ENCODE data around the gene MYO5A.

Gene MYO5A

GRCh38 chr15:52486003-52486996, 42.4 kb downstream of the MYO5A start:
- Histone ChIP-seq H3K27me3 (ENCODE audit: insufficient read depth, low read depth) (no peaks in the 10 kb centered on the region), H4K20me1 (ENCODE audit: insufficient read depth) (no peaks in the 10 kb centered on the region), H3K27ac (no peak overlapping the region), H3K9ac (no peak overlapping the region), H2AFZ (ENCODE audit: low read depth) (no peak overlapping the region), H3K79me2 (ENCODE audit: insufficient read depth, low read depth) (peaks cover 96% of the 10 kb centered on the region), H3K4me1 (ENCODE audit: low read depth, poor library complexity, severe bottlenecking) (peaks cover 69% of the 10 kb centered on the region), H3K4me2 (no peak overlapping the region), H3K4me3 (IDR thresholded peaks at IDR 0.05; ENCODE audit: insufficient read depth, low read depth, low read length) (no peak overlapping the region), H3K36me3 (ENCODE audit: insufficient read depth) (no peaks in the 10 kb centered on the region)
- TF ChIP-seq, protein P1, sequence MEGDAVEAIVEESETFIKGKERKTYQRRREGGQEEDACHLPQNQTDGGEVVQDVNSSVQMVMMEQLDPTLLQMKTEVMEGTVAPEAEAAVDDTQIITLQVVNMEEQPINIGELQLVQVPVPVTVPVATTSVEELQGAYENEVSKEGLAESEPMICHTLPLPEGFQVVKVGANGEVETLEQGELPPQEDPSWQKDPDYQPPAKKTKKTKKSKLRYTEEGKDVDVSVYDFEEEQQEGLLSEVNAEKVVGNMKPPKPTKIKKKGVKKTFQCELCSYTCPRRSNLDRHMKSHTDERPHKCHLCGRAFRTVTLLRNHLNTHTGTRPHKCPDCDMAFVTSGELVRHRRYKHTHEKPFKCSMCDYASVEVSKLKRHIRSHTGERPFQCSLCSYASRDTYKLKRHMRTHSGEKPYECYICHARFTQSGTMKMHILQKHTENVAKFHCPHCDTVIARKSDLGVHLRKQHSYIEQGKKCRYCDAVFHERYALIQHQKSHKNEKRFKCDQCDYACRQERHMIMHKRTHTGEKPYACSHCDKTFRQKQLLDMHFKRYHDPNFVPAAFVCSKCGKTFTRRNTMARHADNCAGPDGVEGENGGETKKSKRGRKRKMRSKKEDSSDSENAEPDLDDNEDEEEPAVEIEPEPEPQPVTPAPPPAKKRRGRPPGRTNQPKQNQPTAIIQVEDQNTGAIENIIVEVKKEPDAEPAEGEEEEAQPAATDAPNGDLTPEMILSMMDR (conservative IDR thresholded peaks at IDR 0.05; ENCODE audit: low read depth, low read length), result no peak

DNA sequence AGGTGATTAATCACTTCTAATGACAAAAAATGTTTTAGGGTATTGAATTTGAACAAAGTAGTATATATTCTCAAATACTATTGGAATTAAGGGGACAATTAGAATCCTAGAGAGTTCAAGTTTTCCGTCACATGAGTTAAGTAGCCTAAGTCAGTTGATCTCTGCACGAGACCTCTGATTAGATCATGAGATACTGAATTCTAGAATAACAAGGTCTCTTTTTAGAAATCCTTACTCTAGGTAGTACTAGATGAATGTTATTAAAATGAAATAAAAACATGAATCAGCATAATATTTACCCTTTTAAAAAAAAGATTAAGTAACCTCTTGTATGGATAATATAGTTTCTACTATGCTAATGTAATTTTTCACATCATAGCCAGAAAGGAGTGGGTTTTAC, 43.4 kb downstream of the MYO5A start:
- H3K36me3 ChIP-seq (ENCODE audit: insufficient read depth), result no peaks in the 10 kb centered on the region
- no peak overlapping the region for H3K27ac ChIP-seq
- H3K4me3 ChIP-seq (IDR thresholded peaks at IDR 0.05; ENCODE audit: insufficient read depth, low read depth, low read length), result no peak overlapping the region
- no peaks in the 10 kb centered on the region for H4K20me1 ChIP-seq (ENCODE audit: insufficient read depth)
- H3K79me2 ChIP-seq (ENCODE audit: insufficient read depth, low read depth), result peaks cover 96% of the 10 kb centered on the region
- no peak overlapping the region for H2AFZ ChIP-seq (ENCODE audit: low read depth)
- H3K9ac ChIP-seq, result no peak overlapping the region
- no peaks in the 10 kb centered on the region for H3K27me3 ChIP-seq (ENCODE audit: insufficient read depth, low read depth)
- peaks cover 79% of the 10 kb centered on the region for H3K4me1 ChIP-seq (ENCODE audit: low read depth, poor library complexity, severe bottlenecking)
- TF ChIP-seq, protein P1 (conservative IDR thresholded peaks at IDR 0.05; ENCODE audit: low read depth, low read length), result no peak
- no peak overlapping the region for H3K4me2 ChIP-seq

DNA sequence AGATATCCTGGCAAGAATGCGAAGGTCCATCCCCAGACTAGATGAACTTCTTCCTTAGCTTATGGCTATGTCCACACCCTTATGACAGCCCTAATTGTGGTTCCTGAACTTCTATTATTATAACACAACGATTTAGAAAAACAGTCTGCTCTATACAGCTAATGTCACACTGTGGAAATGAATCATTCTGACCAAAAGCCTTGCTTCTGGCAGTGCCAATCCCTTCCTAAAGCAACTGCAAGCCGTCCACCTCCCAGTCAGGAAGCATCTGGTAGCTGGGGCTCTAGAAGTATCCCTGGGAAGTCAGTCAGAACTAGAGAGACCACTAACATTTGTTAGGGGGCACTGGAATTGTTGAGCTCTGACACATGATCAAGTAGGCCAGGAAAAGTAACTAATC, 45.0 kb downstream of the MYO5A start:
- peak overlapping the region; percentile 1; the same call in 1 of the 2 replicates for H3K27ac ChIP-seq
- H3K4me3 ChIP-seq (IDR thresholded peaks at IDR 0.05; ENCODE audit: insufficient read depth, low read depth, low read length), result no peak overlapping the region
- TF ChIP-seq, protein P1 (conservative IDR thresholded peaks at IDR 0.05; ENCODE audit: low read depth, low read length), result no peak
- no peak overlapping the region; the same call in 1 of the 2 replicates for H3K4me2 ChIP-seq
- no peaks in the 10 kb centered on the region for H3K36me3 ChIP-seq (ENCODE audit: insufficient read depth)
- H3K27me3 ChIP-seq (ENCODE audit: insufficient read depth, low read depth), result no peaks in the 10 kb centered on the region
- H2AFZ ChIP-seq (ENCODE audit: low read depth), result no peak overlapping the region
- H4K20me1 ChIP-seq (ENCODE audit: insufficient read depth), result no peaks in the 10 kb centered on the region
- H3K79me2 ChIP-seq (ENCODE audit: insufficient read depth, low read depth), result peaks cover 98% of the 10 kb centered on the region
- H3K4me1 ChIP-seq (ENCODE audit: low read depth, poor library complexity, severe bottlenecking), result peaks cover 88% of the 10 kb centered on the region
- H3K9ac ChIP-seq, result no peak overlapping the region

DNA sequence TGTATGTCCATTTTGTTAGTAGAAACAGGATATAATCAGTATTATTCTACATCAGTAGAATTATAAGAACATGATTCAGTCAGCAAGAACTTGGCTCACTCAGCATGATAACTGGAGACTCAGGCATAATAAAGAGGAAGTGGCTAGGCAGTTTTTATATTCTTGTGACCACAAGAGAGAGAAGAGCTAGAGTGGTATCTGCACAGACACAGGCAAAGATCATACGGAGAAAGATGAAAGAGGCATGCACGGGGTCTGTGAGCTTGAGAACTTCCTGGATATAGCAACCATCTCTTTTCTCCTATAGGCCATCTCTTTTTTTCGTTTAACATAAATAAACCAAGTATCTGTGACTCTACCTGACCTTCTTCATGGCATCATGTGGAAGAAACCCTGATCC, 46.8 kb downstream of the MYO5A start:
- Histone ChIP-seq H3K27me3 (ENCODE audit: insufficient read depth, low read depth) (no peaks in the 10 kb centered on the region), H4K20me1 (ENCODE audit: insufficient read depth) (no peaks in the 10 kb centered on the region), H3K27ac (peak overlapping the region; percentile 73), H3K4me3 (IDR thresholded peaks at IDR 0.05; ENCODE audit: insufficient read depth, low read depth, low read length) (no peak overlapping the region), H3K36me3 (ENCODE audit: insufficient read depth) (no peaks in the 10 kb centered on the region), H3K4me2 (peak overlapping the region; percentile 82), H2AFZ (ENCODE audit: low read depth) (no peak overlapping the region), H3K79me2 (ENCODE audit: insufficient read depth, low read depth) (peaks cover 97% of the 10 kb centered on the region), H3K9ac (peak overlapping the region; percentile 28; the same call in 1 of the 2 replicates), H3K4me1 (ENCODE audit: low read depth, poor library complexity, severe bottlenecking) (peaks cover 82% of the 10 kb centered on the region)
- TF ChIP-seq, protein P1 (conservative IDR thresholded peaks at IDR 0.05; ENCODE audit: low read depth, low read length), result no peak

All from KMS-11 (cell line).